ENCODE measurements around the gene IKZF3. TPM values are rescaled to one million over a fixed set of nuclear protein-coding genes. Genes with fewer than 3 reads are reported as not detected.

Gene IKZF3
- total RNA-seq, 1 donor from 2014 or later, result 0.51 TPM

DNA sequence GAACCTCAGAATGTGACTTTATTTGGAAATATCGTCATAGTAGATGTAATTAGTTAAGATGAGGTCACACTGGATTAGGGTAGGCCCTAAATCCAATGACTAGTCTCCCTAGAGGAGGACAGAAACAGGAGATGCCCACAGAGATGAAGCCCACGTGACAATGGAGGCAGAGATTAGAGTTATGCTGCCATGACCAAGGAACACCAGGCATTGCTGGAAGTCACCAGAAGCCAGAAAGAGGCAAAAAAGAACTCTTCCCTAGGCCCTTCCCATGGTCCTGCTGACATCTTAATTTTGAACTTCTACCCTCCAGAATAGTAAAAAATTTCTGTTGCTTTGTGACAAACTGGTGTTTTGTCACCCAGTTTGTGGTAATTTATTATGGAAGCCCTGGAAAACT is 49.6 kb downstream of the IKZF3 start:
- no peak for DNase-seq

DNA sequence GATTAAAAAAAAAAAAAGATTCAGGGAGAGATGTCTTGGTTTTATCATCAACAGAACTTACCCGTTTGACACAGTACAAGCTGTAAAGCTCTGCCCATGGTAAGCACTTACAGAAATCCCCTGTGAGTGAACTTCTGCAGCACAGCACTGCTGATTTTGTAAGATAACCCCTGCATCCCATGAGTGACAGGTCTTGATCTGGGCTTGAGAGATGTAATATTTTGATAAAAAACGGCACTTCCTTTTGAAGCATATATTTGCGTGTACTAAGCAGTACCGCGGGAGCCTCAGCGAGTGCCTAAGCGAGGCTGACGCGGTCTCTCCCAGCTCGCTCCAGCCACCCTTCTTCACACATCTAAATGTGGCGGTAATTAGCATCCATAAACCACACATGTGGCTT is 50.5 kb downstream of the IKZF3 start:
- DNase-seq, result no peak

DNA sequence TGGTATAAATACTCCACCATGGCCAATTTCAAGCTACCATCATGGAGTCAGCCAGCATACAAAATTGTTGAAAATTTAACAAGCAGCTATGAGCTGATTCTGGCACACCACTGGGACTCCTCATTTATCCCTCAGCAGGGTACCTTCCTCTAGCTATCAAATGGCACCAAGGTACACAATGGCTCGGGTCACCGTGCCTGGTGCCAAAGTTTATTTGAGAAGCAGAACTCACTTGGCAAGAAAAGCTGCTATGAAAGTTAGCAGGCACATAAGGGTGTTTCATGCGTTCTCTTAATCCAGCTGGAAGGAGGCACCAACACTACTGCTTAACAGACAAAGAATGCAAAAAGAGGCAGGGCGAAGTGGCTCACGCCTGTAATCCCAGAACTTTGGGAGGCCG is 51.6 kb downstream of the IKZF3 start:
- peak; percentile 2 for DNase-seq

DNA sequence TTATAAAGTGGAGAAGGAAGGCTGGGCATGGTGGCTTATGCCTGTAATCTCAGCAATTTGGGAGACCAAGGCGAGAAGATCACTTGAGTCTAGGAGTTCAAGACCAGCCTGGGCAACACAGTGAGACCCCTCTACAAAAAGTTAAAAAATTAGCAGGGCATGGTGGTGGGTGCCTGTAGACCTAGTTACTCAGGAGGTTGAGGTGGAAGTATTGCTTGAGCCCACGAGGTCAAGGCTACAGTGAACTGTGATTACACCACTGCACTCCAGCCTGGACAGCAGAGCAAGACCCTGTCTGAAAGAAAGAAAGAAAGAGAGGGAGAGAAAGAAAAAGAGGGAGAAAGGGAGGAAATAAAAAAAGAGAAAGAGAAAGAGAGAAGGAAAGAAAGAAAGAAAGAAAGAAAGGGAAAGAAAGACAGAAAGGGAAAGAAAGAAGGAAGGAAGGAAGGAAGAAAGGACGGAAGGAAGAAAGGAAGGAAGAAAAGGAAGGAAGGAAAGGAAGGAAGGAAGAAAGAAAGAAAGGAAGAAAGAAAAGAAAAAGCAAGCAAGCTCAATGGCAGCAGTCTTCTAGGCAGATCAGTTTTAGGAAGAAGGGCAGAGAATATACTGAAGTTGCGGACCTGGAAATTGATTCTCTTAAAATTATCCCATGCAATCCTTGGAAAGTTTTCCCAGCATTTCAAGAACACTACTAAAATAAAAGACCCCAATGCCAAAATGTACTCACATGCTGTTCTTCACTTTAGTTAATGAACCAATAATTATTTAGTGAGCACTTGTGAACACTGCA is 53.0 kb downstream of the IKZF3 start:
- DNase-seq, result no peak

DNA sequence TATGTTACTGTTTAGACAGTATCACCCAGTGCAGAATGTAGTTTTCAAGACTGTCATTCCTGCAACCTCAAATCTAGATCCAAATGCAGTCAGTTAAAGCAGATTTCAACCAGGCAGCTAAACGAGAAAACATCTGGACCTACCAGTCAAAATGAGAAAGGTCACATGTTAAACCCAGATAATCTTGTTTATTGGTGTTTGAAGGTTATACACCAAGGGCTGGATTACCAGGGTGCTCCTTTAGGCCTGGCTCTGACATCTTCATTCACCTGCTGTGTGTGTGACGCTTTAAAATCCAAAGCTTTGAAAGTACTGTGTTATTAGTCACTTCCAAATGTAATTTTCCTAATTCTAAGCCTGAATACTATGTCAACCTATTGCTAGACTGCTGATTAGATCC is 54.9 kb downstream of the IKZF3 start:
- DNase-seq, result no peak

DNA sequence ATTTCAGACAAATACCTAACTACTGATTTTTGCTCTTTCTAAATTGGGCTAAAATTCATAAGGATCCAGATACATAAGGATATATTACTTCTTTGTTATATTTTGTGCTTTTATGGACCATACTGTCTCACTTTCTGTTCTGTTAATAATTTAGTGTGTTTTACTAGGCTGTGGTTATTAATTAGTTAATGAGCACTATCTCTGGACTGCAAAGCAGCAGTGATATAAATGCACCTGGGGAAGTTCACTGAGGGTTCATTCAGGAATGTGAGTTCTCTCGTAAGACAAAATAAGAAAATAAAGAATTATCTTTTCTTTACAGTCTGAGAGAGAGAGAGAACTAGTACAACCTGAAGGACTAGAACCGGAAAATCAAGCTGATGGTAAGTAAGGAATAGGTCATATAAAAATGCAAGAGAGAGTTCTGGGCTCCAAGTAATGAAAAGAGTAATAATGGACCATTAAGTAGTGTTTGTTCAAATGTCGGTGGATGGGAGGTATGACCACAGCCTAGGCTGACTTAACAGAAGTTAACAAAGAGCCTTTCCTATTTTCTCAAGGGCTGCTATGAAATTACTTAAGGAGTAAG is 55.6 kb downstream of the IKZF3 start:
- DNase-seq, result peak; percentile 44

DNA sequence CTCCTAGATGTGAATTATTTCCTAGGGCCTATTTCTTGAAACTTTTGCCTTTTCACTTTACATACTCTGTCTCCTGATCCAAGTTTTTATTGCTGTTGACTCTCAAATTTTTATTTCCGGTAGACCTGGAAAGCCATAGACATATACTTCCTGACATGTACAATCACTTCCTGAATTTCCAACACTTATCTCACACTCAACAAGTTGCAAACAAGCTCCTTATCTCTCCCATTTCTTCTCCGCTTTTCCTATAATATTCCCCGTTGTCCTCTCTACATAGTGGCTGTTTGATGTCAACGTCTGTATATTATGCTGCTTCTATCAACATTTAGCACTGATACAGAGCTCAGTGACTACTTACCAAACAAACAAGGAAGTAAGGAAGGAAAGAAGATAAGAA is 59.3 kb downstream of the IKZF3 start:
- DNase-seq, result no peak

DNA sequence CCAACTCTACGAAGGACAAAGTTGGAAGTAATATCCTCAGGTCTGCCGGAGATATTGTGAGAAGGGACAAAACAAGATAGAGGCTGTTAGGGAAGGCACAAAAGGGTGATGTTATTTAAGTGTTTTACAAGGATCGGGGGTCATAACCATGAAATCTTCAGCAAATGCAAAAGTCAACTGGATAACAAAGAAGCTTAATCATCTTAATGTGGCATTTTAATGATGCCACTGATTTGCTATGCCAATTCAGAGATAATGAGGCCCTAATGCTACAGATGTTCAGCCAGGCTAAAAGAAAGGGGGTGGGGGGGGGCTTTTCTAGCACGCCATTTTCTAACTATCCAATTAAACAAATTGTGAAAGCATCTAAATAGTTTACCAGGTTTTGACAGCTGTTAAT is 63.1 kb downstream of the IKZF3 start:
- no peak for DNase-seq

DNA sequence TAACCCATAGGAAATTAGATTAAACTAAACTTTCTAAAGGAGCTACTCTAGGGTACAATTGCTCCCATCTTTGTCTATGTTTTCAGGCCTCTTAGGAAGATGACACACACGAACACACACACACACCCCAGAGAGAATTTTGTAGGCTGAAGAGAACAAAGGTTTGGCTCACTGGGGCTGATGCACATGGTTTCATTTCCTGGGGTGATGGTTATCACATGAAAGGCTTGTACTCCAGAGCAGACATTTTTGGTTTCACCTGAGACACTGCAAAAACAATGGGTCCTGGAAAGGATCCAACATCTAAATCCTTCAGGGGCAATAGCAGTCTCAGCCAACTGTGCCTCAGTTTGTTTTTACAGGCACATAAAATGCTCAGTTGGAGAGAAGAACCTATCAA is 63.6 kb downstream of the IKZF3 start:
- no peak for DNase-seq

DNA sequence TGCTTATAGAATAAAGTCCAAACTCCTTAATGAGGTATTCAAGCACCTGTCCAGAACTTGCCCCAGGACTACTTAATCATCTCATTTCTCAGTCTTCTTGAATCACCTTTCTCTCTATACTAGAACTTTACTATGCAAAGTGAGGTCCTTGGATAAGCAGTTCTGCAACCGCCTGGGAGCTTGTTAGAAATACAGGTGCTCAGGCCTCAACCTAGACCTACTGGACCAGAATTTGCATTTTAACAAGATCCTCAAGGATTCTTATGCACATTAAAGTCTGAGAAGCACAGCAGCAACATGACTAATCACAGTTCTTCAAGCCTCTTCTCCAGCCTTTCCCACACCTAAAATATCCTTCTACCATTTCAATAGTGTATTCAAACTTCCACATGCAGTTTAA is 64.7 kb downstream of the IKZF3 start:
- no peak for DNase-seq

DNA sequence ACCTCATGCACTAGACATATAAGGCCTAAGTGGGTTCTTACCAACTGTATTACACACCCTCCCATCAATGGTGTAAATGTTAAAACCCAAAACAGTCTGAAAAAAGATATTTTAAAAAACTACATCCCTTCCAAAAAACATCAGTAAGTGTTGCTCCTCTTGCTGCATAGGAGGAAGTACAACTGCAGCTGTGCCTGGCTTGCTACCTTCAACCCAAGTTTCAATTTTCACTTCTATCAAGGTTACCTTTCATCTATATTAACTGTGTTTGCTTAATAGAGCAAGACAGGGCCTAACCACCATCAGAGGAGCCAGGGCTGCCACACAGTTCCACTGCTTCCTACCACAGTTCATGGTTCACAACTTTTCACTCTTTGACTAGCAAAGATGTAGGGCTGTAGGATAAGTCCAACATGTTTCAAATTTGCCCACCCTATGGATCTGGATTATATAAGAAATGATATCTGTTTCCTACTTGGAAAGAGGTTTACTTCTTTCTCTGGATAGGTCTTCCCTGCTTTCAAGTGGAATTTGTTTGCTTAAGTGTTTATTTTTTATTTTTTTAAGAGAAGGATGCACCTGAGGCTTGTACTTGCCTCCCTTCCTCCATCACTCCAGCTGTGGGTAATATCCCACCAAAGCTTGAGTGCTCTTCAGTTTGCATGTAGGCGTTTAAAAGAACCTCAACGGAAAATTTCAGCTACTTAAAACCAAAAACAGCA is 69.7 kb downstream of the IKZF3 start:
- DNase-seq, result no peak

DNA sequence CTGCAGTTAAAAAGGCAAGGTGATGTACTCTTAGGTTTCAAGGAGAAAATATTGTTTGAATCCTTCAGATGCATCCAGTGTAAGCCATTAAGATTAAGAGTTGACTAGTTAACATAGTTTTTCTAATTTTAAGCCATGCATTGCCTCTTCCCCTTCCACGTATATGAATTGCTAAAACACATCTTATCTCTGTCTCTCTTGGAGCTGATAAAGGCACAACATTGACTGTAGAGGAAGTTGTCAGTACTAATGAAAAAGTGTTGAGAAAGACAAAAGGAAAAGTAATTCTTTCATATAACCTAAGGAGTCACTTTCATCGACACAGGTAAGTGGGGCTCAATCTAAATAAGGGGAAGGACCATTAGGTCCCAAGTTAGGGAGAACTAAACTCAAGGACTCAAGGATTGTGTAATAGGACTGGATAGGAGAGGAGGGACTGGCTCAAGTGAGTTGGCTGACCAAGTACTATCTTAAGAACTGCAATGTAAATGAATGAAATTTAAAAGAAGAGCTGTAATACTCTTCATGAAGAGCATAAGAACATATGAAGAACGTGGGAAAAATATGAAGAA is 70.7 kb downstream of the IKZF3 start:
- no peak for DNase-seq

DNA sequence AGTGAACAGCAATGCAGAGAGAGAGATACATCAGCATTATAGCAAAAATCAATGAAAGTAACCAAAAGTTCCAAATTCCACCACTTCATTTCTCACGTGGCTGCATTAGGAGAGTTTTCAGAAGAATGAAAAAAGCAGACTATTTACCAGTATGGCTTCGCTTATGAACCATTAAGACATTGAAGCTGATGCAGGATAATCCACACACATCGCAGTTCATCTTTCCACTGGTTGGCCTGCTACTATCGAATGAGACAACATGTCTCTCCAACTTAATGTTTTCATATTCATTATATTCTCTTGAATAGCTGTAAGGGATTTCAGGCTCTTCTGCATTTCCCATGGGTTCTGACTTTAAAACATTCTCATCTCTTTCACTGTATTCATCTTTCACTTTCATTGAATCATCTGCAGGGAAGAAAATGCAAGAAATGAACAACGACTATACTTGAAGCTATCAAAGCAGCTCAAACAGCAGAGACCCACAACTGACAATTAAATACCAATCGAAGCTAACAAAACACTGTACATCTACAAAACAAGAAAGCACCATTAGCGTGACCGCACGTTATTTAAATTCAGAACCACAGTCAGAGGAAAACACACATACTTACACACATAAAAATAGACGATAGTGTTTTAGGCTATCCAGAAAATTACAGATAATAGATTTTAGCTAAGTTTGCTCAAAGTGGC is 71.4 kb downstream of the IKZF3 start:
- no peak for DNase-seq

DNA sequence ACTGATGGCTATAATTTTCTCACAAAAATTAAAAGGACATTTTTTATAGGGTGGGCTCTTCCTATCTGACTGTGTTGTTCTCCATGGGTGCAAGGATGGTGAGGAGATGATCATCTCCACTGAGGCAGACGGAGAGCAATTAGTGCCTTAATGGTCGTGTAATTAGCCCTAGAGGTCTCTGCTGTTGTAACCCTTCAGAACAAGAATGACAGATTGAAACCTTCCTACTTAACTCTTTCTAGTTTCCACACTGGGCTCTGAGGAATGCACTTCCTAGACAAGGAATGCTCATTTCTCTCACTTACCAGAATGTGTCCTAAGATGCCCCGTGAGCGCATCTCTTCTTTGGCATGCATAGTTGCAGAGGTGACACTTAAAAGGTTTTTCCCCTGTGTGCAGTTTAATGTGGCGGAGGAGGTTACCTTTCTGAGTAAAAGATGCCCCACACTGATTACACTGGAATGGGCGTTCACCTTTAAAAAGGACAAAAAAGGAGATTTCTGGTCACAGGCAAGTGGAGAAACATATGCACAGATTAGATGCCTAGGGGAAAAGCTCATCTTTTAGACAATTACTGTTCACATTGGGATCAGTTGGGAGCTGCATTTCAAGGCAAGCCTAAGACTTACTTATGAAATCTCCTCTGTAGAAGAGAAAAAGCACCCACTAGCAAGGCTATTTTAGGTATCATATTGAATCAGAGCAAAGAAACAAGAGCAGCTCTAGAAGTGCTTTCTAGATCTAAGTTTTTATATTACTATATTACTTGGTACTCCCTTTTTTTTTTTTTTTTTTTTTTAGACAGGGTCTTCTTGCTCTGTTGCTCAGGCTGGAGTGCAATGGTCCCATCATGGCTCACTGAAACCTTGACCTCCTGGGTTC is 72.8 kb downstream of the IKZF3 start:
- no peak for DNase-seq

DNA sequence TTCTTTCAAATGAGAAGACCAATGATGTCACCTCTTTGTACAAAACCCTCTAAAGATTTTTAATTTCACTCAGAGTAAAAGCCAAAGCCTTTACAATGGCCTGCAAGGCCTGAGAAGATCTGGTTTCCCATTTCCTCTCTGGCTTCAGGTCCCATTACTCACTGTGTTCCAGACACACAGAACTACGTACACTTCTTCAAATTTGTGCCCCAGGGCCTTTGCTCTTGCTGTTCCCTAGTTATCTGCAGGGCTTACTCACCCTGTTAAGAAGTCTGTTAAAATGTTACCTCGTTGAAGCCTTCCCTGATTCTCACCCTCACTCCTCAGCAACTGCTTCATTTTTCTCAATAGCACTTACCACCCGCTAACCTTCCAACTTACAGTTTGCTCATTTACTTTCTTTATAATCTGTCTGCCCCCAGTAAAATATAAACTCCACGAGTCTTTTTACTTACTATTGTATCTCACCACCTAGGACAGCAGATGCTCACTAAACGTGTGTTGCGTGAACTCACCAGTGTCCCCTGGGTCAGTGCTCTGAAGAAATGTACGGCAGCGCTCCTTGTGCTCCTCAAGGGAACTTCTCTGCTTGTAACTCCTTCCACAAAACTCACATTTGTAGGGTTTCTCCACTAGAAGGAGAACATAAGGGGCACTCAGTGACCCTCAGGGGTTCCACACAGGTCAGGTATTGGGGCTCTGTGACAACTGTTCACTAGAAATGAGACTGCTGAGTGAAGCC is 76.2 kb downstream of the IKZF3 start:
- DNase-seq, result no peak

DNA sequence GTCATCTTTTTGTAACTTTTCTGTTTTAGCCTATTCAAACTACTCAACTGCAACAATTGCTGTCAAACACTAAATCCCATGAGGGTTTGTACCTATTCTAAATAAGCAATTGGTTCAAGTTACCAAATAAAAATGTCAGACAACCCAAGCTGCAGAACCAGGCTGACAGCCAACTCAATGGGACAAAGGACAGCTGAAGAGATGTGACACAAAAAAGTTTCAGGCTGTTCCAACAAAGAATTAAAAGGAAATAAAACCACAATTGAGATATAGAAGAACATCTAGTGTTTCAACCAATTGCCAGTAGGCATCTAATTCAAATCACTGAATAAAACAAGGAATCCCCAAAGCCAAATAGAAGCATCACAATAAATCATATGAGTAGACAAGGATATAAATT is 77.1 kb downstream of the IKZF3 start:
- no peak for DNase-seq

DNA sequence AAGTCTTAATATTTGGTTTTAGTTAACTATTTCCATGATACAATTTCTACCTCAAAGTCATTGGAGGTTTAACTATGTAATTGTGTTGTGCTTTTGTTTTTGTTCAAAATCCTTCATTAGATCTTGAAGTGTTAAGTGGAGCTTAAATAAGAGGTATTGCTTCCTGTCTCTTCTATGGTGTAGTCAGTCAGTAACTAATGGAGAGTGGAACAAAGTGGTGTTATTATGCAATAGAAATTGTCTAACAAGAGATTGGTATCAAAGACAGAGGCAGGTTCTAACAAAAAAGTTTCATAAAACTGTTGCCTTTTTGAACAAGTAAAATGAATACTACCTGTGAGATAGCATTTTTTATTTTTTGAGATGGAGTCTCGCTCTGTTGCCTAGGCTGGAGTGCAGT is 81.1 kb downstream of the IKZF3 start:
- no peak for DNase-seq

DNA sequence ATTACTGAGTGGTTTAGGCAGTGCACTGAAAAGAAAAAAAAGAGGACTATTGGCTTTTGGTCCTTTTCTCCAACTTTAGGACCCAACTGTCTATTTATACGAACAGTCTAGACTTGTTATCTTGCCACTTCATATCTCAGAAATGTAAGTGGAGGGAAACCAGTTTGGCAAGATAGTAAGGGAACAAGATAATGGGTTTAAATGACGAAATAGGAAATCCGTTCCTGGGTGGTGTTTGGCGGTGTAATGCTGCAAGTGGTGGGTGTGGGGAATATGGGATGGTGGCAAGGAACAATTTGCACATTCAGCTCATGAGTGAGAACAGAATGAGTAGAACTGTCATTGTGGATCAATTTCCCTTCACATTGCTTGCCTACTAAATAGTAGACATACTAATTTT is 81.6 kb downstream of the IKZF3 start:
- no peak for DNase-seq

DNA sequence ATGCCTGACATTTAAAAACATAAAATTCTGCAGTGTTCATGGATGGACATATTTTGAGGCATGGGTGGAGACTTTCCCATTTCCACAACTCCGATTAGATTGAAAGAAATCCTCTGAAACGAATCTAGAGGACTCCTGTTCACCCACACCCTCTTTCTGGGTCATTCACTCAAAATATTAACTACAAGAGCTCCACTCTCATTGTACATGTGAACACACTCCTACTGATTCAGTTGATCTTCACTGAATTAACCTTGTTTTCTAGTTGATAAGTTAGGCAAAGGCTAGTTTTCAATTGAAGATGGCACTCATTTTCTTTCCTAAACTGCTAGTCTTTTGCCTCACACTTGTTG is 82.3 kb downstream of the IKZF3 start:
- no peak for DNase-seq

DNA sequence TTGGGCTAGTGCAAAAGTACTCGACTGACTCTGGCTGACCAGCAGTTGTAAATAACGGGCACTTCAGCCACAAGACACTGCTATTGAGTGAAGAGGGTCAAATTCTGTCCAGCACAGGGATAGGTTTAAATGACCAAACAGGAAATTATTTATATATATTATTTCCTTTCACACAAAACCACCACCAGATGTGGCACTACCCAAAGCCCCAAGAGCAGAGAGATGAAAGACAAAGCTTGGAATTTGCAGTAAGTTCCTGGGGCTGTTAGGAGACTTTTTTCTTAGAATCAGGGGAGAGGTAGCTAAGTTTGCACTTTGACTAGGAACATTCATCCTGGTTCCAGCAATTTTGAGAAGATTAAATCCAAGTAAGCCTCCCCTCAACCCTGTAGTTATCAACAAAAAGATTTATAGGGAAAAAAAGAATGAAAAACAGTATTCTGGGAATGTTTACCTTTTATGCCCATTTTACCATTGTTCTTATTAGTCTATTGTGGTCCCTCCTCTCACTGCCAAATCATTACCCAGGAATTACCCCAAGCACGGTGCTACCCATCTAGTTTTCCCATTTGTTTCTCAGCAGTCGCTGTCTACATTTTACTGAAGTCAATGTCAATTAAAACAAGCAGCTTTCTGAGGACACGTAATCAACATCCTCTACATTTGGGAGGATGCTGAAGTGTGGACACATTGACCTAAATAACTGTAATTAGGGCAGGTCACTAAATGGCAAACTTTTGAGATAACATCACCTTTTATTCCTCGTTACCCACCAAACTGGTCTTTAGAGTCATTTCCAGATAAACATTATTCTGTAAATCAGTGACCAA is 82.9 kb downstream of the IKZF3 start:
- no peak for DNase-seq

Data from tongue (tissue), 2 donors.